ENCODE measurements around the gene POLR2F.

- TF ChIP-seq CTCF (IDR thresholded peaks at IDR 0.05) (no peak), ZFX (IDR thresholded peaks at IDR 0.05; ENCODE audit: borderline replicate concordance) (no peak)
Measured at GRCh38 chr22:37994049-37994448, 40.5 kb downstream of the POLR2F start.

Measured in 22Rv1 (cell line).